GM19438 (cell line): ENCODE results near the gene GBE1.
A peak's percentile ranks its signal among the peaks of the same experiment; 100 is the strongest.
"Not testable (repeated sequence)": the region's sequence is repeated elsewhere in the genome, so short reads cannot be mapped to it uniquely, and the experiment has no call there.

ENCODE experiments used
- ATAC-seq: cut with Tn5 transposase; IDR thresholded peaks from one replicate; pipeline ENCODE4 v1.9.1; 2021; ENCODE audit warnings: low read depth; ENCODE audit not compliant: unreplicated experiment

GBE1 gene

DNA sequence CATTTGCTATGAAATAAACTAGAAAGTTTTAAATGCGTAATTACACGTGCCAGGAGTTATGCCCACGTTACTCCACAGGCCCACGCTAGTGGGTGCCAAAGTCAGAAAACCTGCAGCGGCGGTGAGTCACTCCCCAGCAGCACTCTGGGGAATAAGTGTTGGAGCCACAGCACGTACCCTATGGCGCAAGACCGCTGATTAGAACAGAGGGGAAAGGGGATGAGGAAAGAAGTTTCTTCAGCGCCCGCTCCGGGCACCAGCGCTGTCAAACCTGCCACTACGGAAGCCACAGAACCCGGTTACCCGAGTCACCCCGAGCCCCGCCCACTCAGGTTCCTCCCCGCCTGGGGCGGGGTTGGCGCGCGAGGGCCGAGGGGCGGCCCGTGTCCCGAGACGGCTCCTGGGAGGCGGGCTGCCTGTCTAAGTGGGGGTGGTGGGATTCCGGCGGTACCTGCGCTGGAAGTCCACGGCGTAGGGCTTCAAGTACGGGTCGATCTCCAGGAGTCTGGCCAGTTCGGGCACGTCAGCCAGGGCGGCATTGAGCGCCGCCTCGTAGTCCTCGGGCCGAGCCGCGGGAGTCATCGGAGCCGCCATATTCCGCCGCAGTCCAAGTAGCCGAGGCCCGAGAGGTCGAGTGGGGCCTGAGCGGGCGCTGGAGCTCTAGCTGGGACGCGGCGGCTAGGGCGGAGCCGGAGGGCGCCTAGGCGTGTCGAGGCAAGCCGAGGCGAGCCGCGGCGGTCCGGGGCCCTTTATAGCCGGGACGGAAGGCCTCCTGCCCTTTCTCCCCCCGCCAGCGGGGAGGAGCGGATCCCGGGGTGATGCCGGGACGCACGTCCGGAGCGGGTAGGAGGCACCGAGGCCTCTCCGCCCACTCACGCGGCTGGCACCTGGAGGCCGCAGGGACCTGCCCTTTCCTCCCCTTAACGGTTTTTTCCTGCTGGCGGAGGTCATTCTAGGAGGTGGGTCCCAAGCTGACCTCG lies at the start of gene GBE1:
TSS of gene GBE1 (minus strand) at position 722 of the 980 bp plus-strand sequence. CDS start at position 594, 128 bp downstream.
- peak; percentile 89 for ATAC-seq

DNA sequence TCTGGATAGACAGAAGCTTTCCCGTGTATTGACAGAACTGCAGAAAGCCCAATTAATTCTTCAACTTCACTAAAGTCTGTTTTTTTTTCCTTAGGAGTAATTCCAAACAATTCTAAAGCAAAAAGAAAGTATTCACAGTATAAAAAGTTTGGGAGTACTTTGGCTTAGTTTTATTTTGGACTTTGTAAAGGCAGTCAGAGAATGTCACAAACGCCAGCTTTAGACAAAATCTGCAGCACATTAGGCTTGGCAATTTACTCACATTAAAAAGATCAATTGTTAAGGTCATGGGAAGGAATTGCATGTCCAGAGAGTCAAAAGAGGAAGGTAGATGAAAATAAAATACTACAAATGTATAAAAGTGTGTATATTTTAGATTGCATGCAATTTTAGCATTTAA lies 47.5 kb upstream of the GBE1 start:
- no peak for ATAC-seq

DNA sequence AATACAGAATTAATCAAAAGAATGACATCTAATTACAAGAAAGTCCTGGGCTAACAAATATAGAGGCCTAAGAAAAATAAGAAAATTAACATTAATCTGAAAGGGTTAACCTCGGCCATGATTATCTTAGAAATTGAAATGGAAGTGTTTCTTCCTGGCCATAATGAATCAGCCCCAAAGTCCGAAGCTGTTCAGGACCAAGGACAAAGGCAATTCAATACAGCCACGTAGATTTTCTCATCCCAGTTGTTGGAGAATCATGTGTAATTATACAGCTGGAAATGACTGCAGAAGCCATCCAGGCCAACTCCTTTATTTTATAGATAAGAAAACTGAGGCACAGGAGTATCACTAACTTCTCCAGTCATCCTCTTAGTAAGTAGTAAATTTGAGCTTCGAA lies 38.0 kb upstream of the GBE1 start:
- ATAC-seq = no peak

DNA sequence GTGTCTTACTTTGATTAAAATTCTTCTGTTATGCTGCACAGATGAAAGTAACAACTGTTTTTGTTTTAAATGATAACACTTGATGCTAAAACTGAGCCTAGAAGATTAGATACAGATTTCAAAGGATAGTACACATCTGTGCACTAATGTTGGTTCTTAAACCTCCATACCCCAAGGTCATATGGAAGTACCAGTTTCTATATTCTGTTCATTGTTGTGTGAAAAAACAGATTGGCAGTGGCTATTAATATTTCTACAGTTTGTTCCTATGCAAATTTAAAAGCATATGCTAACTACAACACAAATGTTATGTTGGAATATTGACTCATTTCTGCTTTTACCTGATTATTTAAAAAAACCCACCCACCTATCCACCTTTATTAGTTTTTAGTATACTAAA lies 32.0 kb upstream of the GBE1 start:
- ATAC-seq = no peak

DNA sequence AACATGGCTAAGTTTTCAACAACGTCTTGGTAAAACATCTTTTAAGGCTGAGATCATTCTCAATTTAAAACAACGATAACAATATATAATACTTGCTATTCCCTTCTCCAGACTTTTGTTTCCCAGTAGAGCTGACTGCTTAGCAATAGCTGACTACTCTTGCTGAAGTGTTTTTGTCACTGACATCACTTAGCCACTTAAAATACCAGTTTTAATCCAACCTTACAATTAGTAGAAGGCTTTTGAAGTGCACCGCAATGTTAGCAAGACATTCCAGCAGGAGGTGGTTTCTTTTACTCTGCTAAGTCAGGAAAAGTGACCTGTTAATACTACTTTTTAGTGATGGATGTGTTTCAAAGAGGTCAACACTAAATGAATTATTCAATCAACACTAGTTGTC lies 28.7 kb upstream of the GBE1 start:
- no peak for ATAC-seq

DNA sequence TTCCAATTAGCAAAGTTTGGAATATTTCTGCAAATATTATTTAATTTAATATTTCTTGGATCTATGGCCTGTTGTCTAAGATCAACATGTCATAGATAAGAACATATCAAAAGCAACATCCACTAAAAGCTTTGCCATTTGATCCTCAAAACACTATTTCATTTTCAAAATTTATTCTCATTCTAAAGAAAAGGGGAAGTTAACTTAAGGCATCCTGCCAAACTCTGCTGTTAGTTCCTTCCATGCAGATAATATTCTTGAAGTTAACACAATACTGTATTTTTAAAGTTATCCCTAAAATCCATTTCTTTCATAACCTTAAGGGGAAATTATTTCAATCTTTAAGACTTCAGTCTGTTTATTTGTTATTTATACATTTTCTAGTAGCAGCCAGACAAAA lies 28.2 kb upstream of the GBE1 start:
- no peak for ATAC-seq

DNA sequence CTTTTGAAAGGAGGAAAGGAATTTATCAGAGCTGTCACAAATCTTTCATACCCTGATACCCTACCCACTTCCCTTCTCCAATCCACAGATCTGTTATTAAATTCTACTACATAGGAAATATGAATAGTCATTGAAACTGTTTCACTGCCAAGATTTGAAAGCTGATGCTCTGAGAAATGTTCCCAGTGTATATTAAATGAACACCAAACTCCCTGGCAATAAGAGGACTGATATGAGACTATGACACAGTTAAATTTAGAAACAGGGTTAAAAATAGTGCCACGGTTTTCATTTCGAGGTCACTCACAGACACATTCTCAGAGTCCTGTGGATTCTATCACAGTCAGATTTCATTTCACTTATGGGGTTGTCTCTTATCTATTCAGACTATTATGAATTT lies 27.2 kb upstream of the GBE1 start:
- peak; percentile 67 for ATAC-seq

DNA sequence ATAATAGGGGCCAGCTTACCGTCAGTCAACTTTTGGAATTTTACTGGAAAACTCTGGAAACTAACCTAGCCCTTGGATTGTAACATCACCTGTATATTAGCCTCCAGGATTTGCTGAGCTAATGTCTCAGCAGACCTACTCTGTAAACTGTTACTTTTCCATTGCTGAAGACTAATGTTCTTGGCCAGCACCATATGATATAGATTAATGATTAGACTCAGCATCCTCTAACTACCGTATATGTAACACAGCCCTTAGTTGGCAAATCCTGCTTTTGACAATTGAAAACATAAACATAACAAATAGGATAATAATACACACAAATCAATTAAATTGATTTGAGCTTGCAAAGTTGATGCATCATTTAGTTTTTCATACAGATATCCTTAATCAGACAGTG lies 26.6 kb upstream of the GBE1 start:
- ATAC-seq = peak; percentile 21

DNA sequence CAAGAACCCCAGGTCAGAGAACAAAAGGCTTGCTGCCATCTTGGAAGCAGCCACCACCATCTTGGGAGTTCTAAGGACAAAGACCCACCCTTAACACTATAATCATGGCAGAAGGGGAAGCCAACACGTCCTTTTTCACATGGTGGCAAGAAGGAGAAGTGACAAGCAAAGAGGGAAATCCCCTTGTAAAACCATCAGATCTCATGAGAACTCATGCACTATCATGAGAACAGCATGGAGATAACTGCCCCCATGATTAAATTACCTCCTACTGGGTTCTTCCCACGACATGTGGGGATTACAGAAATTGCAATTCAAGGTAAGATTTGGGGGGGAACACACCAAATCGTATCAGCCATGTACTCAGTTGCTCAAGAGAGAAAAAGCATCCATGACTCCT lies 21.1 kb upstream of the GBE1 start:
- no peak for ATAC-seq

DNA sequence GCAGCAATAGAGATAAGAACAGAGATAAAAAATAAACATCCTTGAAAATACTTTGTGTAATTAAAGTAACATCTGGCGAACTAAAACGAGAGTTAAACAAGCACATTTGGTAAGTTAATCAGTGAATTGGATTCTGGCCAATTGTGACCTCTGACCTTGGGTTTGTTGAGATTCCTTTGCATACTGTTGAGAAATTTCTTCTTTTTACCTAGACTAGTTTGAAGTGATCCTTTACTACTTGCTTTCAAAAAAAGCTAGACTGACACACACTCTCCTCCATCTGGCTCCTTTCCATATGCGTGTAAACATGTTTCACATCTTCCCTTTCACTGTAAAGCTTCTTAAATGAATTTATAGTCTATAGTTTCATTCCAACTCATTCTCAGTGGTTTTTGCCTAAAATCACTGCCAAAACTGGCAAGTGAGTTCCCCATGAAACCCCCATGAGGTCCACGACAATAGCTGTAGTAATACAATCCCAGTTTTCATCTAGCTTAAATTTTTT lies 17.3 kb upstream of the GBE1 start:
- no peak for ATAC-seq

DNA sequence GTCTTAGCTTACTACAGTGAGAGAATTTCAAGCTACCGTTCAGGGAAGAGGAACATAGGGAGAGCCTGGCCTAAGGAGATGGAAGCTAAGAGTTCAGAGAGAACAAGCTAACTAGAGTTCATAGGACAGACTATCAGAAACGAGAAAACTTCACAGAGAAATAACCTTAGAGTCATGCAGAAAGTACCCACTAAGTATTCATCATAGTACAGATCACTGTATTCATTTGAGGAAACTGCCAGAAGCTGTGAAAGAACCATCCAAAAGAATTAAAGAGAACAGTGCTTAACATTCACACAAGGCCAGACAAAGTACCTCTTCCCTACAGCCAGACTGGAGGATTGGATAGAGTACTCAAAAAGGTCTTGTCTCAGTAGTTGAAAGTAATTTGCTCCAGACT lies 15.2 kb upstream of the GBE1 start:
- ATAC-seq = no peak

DNA sequence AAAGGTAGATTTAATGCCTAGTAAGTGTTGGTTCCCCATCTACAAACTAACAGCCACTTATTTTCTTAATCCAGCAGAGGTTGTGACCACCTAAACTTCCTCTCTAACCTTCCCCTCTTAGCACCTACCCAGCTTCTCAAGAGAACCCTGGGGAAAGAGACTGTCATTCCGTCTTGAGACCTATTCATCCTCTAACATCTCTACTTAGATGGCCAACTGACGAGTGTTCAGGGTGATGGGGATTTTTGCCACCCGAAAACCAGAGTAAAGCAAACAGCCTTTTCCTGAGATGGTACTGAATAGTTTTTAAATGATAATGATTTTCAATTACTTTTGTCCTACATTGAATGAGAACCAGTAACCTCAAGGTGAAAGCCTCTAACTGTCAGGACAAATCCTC lies 9.3 kb upstream of the GBE1 start:
- no peak for ATAC-seq

DNA sequence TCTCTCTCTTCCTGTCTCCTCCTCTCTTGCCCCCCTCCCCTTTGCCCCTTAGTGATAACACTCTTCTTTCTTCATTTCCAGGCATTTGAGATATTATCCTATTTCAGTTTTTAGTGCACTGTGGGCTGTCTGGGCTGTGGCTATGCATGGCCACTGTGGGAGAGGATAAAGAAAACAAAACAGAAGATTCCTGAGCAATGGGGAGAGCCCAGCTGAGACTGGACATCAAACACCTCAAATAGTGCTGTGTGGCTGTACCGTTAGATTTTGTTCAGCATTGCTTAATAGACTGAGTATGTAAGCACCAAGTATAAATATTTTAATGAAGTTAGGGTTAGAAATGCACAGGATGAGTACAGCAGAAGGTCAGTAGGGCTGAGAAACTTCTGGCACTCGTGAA lies 7.9 kb upstream of the GBE1 start:
- no peak for ATAC-seq

DNA sequence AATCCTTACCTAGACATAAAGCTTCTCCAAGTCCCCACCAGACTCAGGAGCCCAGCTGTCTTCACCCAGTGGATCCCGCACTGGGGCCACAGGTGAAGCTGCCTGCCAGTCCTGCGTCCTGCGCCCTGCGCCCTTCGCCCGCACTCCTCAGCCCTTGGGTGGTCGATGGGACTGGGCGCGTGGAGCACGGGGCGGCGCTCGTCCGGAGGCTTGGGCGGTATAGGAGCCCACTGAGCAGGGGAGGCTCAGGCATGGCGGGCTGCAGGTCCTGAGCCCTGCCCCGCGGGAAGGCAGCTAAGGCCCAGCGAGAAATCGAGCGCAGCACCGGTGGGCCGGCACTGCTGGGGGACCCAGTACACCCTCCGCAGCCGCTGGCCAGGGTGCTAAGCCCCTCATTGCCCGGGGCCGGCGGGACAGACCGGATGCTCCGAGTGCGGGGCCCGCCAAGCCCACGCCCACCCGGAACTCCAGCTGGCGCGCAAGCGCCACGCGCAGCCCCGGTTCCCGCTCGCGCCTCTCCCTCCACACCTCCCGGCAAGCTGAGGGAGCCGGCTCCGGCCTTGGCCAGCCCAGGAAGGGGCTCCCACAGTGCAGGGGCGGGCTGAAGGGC lies 5.9 kb upstream of the GBE1 start:
- not testable (repeated sequence) for ATAC-seq

DNA sequence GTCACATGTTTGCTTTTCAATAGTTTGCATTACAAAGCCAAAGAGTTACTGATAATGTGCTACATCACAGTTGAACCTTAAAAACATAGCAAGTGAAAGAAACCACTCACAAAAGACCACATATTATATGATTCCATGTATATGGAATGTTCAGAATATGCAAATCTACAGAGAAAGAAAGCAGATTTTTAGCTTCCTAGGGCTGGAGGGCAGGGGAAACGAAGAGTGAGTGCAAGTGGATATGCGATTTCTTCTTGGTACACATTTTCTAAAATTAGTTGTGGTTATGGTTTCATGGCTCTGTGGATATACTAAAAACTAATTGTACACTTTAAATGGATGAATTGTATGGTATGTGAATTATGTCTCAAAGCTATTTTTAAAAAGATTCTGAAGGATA lies 4.0 kb upstream of the GBE1 start:
- ATAC-seq = no peak

DNA sequence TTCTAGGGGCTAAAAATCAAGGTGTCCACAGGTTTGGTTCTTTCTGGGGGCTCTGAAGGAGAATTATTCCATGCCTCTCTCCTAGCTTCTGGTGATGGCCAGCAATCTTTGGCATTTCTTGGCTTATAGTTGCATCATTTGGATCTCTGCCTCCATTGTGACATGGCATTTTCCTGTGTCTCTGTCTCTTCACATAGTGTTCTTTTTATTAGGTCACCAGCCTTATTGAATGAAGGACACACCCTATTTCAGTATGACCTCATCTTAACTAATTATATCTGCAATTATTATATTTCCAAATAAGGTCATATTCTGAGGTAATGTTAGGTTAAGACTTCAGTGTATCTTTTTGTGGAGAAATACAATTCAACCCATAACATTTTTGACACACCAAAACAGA lies 3.2 kb upstream of the GBE1 start:
- no peak for ATAC-seq

DNA sequence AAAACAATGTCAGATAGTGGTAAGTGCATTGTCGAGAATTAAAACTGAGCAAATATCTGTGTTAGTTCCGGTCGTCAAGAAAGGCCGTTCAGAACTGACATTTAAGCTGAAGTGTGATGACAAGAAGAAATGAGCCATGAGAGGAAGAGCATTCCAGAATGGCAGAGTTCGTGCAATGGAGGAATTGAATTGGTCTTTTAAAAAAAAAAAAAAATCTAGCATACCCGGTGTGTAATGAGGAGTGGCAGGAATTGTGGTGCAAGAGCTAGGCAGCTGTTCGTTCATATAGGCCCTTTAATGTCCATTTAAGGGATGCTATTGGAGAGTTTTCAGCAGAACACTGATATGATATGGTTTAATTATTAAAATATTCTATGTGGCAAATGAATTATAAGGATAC lies 2.6 kb upstream of the GBE1 start:
- ATAC-seq = no peak

DNA sequence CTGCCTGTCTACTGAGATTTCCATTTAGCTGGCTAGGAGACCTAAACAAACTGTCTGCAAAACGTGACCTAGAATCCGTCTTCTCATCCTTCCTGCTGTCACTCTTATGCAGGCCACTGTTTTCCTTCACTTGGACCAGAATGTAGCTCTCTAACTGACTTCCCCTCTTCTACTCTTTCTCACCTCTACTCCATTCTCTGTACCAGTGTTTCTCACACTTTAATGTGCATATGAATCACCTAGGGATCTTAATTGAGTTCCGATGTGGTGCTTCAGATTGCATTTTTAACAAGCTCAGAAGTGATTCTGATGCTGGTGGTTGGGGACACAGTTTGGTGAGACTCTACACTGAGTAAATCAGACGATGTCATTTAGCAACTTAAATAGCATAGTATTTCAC lies 1.6 kb upstream of the GBE1 start:
- no peak for ATAC-seq

DNA sequence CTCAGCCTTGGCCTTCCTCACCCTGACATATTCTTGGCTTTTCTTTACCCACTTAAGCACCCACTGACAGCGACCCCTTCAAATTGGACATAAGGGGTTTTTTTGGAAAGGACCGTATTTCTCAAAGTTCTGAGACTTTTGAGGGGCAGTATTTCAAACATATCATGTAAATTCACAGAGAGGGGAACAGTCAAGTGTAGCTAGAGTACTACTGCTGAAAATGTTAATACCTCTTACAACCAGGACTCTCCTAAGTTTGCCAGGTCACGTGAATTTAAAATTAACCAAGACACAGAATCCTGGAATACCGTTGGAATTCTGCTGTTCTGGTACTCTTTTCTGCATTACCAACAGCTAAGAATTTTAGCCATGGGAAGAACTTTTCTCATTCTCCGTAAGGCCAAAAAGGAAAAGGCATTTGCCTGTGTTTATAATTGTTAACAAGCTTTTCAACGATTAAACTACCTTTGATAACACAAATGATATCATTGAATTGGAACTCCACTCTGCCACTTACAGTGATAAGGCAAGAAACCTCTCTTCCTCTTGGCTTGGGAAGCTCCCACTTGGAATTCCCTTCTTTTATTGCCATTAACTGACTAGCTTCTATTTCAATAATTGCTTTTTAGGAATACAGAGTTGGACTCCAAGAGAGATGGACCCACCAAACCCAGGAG lies 597 bp upstream of the GBE1 start:
- ATAC-seq = no peak

DNA sequence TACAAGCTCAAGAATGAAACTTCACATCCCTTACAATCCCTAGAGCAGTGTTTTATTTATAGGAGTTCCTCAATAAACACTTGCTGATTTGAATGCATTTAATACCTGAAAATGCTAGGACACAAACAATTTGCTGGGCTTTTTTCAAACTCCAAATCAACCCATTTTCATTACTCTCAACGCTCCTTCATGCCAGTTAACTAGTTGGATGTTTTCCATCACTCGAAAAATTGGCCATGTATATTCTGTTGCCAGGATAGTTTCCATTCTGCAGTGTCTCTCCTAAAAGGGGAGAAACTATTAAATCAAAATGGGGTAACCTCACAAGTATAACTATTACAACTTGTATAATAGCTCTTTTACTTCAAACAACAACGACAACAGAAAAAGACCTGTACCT lies 1.2 kb downstream of the GBE1 start:
- no peak for ATAC-seq

DNA sequence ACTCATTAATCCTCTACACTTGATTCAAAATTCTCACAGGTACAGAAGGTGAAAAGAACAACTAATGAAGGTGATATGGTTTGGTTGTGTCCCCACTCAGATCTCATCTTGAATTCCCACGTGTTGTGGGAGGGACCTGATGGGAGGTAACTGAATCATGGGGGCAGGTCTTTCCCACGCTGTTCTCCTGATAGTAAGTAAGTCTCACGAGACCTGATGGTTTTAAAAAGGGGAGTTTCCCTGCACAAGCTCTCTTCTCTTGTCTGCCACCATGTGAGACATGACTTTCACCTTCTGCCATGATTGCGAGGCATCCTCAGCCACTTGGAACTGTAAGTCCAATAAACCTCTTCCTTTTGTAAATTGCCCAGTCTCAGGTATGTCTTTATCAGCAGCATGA lies 2.7 kb downstream of the GBE1 start:
- ATAC-seq = not testable (repeated sequence)
